Measurements from ENCODE around the gene RNF130. TPM values are rescaled to one million over a fixed set of nuclear protein-coding genes. Genes with fewer than 3 reads are reported as not detected.

The RNF130 gene
- total and polyA plus RNA-seq, 2 donors: 69.2 to 71.3 TPM

- H3K4me3 ChIP-seq (ENCODE audit: low read depth, low read length): no peak overlapping the region
- 81% methylated on average over 24 of the region's 24 CpGs for WGBS
- no peak for DNase-seq (ENCODE audit: extremely low spot score)
- no peaks in the 10 kb centered on the region for H3K36me3 ChIP-seq (ENCODE audit: insufficient read depth)
- H3K27ac ChIP-seq (ENCODE audit: low read depth): no peak overlapping the region
- H3K4me1 ChIP-seq (ENCODE audit: insufficient read depth): no peaks in the 10 kb centered on the region
Measured at GRCh38 chr5:179906294-179906794, 165.2 kb downstream of the RNF130 start.

GRCh38 chr5:179905161-179905560 lies 166.4 kb downstream of the RNF130 start:
- DNase-seq (ENCODE audit: extremely low spot score): no peak
- 72% methylated on average over 8 of the region's 8 CpGs for WGBS
- H3K4me1 ChIP-seq (ENCODE audit: insufficient read depth): no peaks in the 10 kb centered on the region
- no peak overlapping the region for H3K27ac ChIP-seq (ENCODE audit: low read depth)
- H3K4me3 ChIP-seq (ENCODE audit: low read depth, low read length): no peak overlapping the region
- H3K36me3 ChIP-seq (ENCODE audit: insufficient read depth): no peaks in the 10 kb centered on the region

Small RNA genes within 50 kb of the gene (small RNA-seq; reads per million reads assigned to genes)
- 345 reads per million, percentile 98 among the genes with 10 or more reads in this experiment for gene MIR340

Other genes with a start within 250 kb of the RNF130 start
- gene MRNIP, start 212.9 kb downstream of the RNF130 start, total RNA-seq: 30.5 TPM
- 41.1 TPM for gene MRNIP, start 212.9 kb downstream of the RNF130 start, polyA plus RNA-seq
- 46.4 TPM for gene TBC1D9B, start 163.9 kb downstream of the RNF130 start, total RNA-seq
- gene TBC1D9B, start 163.9 kb downstream of the RNF130 start, polyA plus RNA-seq: 74.1 TPM
- gene RASGEF1C, start 137.5 kb upstream of the RNF130 start, total RNA-seq: 0.69 TPM
- gene RASGEF1C, start 137.5 kb upstream of the RNF130 start, polyA plus RNA-seq: 1.1 TPM
- gene MAPK9, start 220.3 kb upstream of the RNF130 start, total RNA-seq: 40.3 TPM
- 24.1 TPM for gene MAPK9, start 220.3 kb upstream of the RNF130 start, polyA plus RNA-seq